Erythroblast (primary cell): ENCODE measurements around the gene CALML3.

ENCODE experiments used
- GATA1 ChIP-seq: IDR thresholded peaks from 2 replicates; pipeline ENCODE4 v1.6.1; 2011; ENCODE audit warnings: low read depth, mild to moderate bottlenecking, control low read depth, low read length, moderate library complexity
- POLR2A ChIP-seq: IDR thresholded peaks from 2 replicates; pipeline ENCODE4 v1.6.1; 2011; ENCODE audit warnings: mild to moderate bottlenecking, low read length

DNA sequence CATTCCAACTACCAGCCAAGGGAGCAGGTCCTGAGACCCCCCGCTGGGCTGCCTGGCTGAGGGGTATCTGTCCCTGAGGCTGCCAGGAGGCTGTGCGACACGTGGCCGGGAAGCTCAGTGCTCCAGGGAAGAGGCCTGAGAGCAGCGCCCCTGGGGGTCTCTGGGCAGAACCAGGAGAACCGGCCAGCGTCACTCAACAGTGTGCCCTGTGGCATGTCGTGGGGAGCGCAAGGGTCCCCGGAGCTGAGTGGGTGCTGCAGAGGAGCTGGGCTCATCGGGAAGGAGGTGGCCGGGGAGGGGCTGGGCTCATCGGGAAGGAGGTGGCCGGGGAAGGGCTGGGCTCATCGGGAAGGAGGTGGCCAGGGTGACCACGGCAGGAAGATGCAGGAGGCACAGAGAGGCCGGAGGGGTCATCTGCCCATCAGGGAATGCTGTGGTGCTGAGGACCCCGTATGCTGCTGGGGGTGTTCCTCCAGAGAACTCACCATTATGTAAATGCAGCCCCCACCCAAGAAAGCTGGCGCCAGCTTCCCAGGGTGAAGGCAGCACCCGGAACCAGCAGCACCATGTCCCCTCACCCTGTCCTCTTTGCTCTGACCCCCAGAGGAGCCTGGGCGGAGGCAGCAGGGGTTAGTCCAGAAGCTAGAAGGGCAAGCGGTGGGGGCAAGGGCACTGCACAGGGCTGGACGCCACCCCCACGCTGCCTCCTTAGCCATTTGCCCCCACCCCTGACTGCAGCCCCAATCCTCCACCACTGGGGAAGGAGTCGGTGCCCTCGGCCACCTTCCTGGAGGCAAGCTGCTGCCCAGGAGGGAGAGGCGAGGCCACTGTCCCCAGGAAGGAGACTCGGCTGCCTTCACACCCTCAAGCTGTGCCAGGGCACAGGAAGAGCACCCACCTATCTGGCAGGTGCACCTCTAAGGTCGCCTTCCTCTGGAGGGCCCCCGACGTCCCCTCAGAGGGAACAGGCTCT is 33.3 kb downstream of the CALML3 start:
- TF ChIP-seq POLR2A (no peak), GATA1 (no peak)
